ENCODE results near the gene MAD1L1. TPM values are rescaled to one million over a fixed set of nuclear protein-coding genes. Genes with fewer than 3 reads are reported as not detected.

MAD1L1 gene
- total and polyA plus RNA-seq, 2 of the 8 experiments (the other 6 are each of a cell fraction or from before 2014, with no cell fraction given), result 40.4 to 44.6 TPM

DNA sequence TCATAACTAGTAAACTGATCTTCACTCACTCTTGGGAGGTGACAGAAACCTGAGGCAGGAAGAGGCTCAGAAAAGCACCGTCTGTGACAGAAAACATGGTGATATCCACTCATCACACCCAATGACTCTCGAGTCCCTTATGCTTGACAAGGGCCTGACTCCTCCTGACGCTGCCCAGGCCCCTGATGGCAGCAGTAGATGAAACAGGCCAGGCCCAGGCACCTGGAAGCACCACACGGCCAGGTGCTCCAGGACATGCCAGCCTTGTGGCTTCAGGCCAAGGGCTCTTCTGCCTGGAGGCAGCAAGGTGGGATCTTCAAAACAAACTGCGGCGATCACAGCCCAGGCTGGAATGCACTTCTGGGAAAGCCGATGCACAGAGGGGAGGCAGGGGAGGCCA lies 89.3 kb downstream of the MAD1L1 start (continued):
- TF ChIP-seq, protein P1, sequence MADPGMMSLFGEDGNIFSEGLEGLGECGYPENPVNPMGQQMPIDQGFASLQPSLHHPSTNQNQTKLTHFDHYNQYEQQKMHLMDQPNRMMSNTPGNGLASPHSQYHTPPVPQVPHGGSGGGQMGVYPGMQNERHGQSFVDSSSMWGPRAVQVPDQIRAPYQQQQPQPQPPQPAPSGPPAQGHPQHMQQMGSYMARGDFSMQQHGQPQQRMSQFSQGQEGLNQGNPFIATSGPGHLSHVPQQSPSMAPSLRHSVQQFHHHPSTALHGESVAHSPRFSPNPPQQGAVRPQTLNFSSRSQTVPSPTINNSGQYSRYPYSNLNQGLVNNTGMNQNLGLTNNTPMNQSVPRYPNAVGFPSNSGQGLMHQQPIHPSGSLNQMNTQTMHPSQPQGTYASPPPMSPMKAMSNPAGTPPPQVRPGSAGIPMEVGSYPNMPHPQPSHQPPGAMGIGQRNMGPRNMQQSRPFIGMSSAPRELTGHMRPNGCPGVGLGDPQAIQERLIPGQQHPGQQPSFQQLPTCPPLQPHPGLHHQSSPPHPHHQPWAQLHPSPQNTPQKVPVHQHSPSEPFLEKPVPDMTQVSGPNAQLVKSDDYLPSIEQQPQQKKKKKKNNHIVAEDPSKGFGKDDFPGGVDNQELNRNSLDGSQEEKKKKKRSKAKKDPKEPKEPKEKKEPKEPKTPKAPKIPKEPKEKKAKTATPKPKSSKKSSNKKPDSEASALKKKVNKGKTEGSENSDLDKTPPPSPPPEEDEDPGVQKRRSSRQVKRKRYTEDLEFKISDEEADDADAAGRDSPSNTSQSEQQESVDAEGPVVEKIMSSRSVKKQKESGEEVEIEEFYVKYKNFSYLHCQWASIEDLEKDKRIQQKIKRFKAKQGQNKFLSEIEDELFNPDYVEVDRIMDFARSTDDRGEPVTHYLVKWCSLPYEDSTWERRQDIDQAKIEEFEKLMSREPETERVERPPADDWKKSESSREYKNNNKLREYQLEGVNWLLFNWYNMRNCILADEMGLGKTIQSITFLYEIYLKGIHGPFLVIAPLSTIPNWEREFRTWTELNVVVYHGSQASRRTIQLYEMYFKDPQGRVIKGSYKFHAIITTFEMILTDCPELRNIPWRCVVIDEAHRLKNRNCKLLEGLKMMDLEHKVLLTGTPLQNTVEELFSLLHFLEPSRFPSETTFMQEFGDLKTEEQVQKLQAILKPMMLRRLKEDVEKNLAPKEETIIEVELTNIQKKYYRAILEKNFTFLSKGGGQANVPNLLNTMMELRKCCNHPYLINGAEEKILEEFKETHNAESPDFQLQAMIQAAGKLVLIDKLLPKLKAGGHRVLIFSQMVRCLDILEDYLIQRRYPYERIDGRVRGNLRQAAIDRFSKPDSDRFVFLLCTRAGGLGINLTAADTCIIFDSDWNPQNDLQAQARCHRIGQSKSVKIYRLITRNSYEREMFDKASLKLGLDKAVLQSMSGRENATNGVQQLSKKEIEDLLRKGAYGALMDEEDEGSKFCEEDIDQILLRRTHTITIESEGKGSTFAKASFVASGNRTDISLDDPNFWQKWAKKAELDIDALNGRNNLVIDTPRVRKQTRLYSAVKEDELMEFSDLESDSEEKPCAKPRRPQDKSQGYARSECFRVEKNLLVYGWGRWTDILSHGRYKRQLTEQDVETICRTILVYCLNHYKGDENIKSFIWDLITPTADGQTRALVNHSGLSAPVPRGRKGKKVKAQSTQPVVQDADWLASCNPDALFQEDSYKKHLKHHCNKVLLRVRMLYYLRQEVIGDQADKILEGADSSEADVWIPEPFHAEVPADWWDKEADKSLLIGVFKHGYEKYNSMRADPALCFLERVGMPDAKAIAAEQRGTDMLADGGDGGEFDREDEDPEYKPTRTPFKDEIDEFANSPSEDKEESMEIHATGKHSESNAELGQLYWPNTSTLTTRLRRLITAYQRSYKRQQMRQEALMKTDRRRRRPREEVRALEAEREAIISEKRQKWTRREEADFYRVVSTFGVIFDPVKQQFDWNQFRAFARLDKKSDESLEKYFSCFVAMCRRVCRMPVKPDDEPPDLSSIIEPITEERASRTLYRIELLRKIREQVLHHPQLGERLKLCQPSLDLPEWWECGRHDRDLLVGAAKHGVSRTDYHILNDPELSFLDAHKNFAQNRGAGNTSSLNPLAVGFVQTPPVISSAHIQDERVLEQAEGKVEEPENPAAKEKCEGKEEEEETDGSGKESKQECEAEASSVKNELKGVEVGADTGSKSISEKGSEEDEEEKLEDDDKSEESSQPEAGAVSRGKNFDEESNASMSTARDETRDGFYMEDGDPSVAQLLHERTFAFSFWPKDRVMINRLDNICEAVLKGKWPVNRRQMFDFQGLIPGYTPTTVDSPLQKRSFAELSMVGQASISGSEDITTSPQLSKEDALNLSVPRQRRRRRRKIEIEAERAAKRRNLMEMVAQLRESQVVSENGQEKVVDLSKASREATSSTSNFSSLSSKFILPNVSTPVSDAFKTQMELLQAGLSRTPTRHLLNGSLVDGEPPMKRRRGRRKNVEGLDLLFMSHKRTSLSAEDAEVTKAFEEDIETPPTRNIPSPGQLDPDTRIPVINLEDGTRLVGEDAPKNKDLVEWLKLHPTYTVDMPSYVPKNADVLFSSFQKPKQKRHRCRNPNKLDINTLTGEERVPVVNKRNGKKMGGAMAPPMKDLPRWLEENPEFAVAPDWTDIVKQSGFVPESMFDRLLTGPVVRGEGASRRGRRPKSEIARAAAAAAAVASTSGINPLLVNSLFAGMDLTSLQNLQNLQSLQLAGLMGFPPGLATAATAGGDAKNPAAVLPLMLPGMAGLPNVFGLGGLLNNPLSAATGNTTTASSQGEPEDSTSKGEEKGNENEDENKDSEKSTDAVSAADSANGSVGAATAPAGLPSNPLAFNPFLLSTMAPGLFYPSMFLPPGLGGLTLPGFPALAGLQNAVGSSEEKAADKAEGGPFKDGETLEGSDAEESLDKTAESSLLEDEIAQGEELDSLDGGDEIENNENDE (IDR thresholded peaks at IDR 0.05; ENCODE audit: insufficient replicate concordance, low read length), result no peak
- TF ChIP-seq, protein P2, sequence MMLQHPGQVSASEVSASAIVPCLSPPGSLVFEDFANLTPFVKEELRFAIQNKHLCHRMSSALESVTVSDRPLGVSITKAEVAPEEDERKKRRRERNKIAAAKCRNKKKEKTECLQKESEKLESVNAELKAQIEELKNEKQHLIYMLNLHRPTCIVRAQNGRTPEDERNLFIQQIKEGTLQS (IDR thresholded peaks at IDR 0.05; ENCODE audit: insufficient read depth, low read depth, low read length), result no peak
- TF ChIP-seq SP1 (IDR thresholded peaks at IDR 0.05; ENCODE audit: low read depth, low read length) (no peak), CHD1 (IDR thresholded peaks at IDR 0.05; ENCODE audit: low read depth, low read length) (no peak), NRF1 (IDR thresholded peaks at IDR 0.05; ENCODE audit: low read depth, low read length) (no peak), HDAC6 (IDR thresholded peaks at IDR 0.05; ENCODE audit: low read depth, low read length) (no peak), USF2 (IDR thresholded peaks at IDR 0.05; ENCODE audit: low read length) (no peak)
- TF ChIP-seq, protein P3, sequence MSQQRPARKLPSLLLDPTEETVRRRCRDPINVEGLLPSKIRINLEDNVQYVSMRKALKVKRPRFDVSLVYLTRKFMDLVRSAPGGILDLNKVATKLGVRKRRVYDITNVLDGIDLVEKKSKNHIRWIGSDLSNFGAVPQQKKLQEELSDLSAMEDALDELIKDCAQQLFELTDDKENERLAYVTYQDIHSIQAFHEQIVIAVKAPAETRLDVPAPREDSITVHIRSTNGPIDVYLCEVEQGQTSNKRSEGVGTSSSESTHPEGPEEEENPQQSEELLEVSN (IDR thresholded peaks at IDR 0.05), result no peak
